Measurements from ENCODE around the gene RHEX.

Gene RHEX

DNA sequence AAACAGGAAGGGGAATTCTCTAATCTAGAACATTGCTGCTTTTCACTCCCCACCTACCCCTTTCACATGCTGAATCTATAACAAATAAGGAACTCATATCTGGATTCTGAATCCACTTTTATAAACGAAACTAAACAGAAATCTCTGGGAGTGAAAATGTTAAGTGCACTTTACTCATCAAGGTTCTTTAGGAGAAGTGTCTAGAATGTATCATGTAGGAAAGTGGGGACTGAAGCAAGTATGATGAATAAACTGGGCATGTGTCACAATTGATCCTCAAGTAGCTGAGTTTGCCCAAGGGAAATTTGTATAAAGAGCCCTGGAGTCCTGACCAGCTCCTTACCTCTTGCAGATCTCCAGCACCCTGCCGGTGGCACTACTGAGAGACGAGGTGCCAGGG lies 44.4 kb downstream of the RHEX start:
- no peak for TF ChIP-seq CTCF (conservative IDR thresholded peaks at IDR 0.05; ENCODE audit: control insufficient read depth, insufficient read depth, low read depth, low read length)
- DNase-seq (ENCODE audit: low read depth): no peak
- H3K4me3 ChIP-seq (ENCODE audit: control insufficient read depth, low read depth, low read length): no peak overlapping the region

DNA sequence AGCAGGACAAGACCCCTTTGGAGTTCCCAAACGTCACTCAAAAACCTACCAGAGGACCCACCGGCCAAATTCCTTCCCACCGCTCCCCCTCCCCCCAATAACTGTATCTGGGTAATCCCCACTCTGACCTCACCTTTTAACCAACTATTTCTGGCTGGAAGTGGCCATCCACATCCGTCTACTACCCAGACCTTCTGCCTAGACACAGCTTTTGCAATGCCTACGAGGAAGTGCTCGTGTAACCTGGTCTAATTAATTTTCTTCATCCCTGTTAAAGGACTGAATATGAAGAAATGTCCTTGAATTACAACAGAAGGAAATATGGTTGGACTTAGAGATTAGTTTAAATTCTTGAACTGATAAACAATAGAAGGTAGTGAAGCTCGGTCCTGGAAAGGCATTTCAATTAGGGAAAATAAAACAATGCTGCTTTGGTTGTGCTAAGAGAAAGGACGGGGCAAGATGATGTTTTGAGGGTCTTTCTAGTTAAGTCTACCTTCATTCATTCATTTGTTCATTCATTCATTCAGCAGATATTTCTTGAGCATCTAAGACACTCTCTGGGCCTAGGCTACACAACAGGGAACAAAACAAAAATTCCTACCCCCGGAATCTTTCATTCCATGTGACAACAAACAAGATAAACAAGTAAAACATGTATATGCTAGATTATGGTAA lies 45.4 kb downstream of the RHEX start:
- DNase-seq (ENCODE audit: low read depth): no peak
- no peak overlapping the region for H3K4me3 ChIP-seq (ENCODE audit: control insufficient read depth, low read depth, low read length)
- no peak for TF ChIP-seq CTCF (conservative IDR thresholded peaks at IDR 0.05; ENCODE audit: control insufficient read depth, insufficient read depth, low read depth, low read length)

- TF ChIP-seq CTCF (conservative IDR thresholded peaks at IDR 0.05; ENCODE audit: control insufficient read depth, insufficient read depth, low read depth, low read length): no peak
- no peak overlapping the region for H3K4me3 ChIP-seq (ENCODE audit: control insufficient read depth, low read depth, low read length)
- DNase-seq (ENCODE audit: low read depth): no peak
Measured at GRCh38 chr1:206100226-206100815, 47.3 kb downstream of the RHEX start.

DNA sequence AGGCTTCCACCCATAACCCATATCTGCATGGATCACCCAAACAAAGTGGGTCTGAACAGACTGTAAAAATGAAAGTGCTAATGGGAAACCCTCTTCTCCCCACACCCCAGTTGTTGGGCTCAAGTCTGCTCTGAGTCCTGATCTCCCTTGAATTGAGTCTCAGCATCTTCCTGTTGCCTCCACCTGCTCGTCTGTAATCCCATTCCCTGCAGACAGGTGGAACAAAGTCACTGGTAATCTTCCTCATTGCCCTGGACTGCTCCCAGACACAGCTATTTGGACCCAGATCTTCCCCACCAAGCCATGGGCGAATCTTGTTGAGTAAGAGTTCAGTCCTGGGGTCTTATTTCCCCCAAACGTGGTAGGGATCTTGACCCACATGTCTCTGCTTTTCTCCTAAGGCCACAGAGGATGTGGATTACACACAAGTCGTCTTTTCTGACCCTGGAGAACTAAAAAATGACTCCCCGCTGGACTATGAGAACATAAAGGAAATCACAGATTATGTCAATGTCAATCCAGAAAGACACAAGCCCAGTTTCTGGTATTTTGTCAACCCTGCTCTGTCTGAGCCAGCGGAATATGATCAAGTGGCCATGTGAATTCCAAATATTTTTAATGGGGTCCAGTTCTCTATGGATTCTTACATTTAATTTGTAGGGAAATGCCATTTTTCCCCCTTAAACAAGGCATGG lies 48.5 kb downstream of the RHEX start:
- no peak for TF ChIP-seq CTCF (conservative IDR thresholded peaks at IDR 0.05; ENCODE audit: control insufficient read depth, insufficient read depth, low read depth, low read length)
- H3K4me3 ChIP-seq (ENCODE audit: control insufficient read depth, low read depth, low read length): no peak overlapping the region
- no peak for DNase-seq (ENCODE audit: low read depth)

DNA sequence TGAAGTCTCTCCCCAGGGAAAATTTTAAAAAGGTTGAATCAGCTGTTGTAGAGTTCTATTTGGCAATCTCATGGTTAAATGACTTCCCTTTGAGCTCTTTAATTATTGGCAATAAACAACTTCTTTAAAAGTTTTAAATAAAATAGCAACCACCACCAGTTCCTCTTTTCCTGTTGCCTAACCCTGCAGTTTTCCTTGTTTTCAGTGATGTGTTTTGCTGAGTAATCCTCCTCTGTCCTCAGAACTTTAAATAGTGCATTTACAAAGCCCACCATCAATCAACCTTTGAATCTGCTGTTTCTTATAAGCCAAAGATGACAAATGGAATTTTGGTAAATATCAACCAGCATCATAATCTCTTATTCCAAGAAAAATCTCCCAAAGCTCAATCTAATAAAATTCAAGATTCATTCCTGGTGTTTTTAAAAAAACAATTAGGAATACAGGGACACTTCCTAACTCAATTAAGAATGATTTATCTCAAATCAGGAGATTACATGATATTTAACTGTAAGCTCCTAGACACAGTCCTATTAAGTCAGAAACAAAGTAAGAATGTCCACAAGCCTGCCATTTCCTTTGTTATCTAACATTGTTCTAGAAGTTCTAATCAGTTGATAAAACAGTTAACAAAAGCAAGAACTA lies 49.4 kb downstream of the RHEX start:
- H3K4me3 ChIP-seq (ENCODE audit: control insufficient read depth, low read depth, low read length): no peak overlapping the region

More for the DNA sequence above, 49.4 kb downstream of the RHEX start:
- no peak for DNase-seq (ENCODE audit: low read depth)
- TF ChIP-seq CTCF (conservative IDR thresholded peaks at IDR 0.05; ENCODE audit: control insufficient read depth, insufficient read depth, low read depth, low read length): no peak

All from fibroblast of mammary gland (primary cell).